ENCODE results near the gene GNAO1.

DNA sequence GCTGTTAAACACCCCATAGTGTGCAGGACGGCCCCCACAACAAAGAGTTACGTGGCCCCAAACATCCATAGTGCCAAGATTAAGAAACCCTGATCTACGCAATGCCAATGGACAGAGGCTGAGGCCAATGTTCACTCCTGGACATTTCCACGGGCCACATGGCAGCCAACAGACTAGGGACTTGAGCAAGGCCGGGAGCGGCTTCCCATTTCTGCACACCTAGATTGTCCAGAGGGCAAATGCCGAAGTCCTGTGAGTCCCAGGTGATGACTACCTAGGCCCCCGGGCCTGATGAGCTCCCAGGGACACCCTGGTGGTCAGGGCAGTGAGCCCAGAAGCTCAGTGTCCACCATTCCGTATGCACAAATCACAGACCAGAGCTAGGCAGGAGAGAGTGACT, 138.6 kb downstream of the GNAO1 start:
- TF ChIP-seq CTCF (conservative IDR thresholded peaks at IDR 0.05) = no peak
- TF ChIP-seq ZFX (IDR thresholded peaks at IDR 0.05) = no peak
